Adrenal gland (tissue), 5 donors: ENCODE measurements around the gene MARCHF4.

Source experiments
- CTCF ChIP-seq, 6 experiments: fragments of 450-650 bp in 4 of 6; fragments of 200-600 bp in 2 of 6; sonication (generic) in 1 of 6; IDR thresholded peaks; 1 replicate in 5 of 6; 2 replicates in 1 of 6; pipeline versions ENCODE4 v1.5.1 to v1.8.0; 2016 to 2021; ENCODE audit warnings: antibody characterized with exemption in 6 of 6, mild to moderate bottlenecking in 2 of 6, moderate library complexity in 1 of 6
- POLR2A ChIP-seq, 2 donors: fragments of 450-650 bp; IDR thresholded peaks; one replicate each; pipeline ENCODE4 v1.6.1; 2017; ENCODE audit warnings: antibody characterized with exemption in 2 of 2, mild to moderate bottlenecking in 2 of 2, moderate library complexity in 1 of 2
- donor health status: DM: no; HTN: no; CAD: no.

GRCh38 chr2:216410550-216410949 is 38.3 kb upstream of the MARCHF4 start:
- TF ChIP-seq POLR2A (IDR thresholded peaks at IDR 0.05) (no peak), CTCF (IDR thresholded peaks at IDR 0.05) (no peak)
